Keratinocyte (primary cell): ENCODE measurements around the gene TPI1. TPM values are rescaled to one million over a fixed set of nuclear protein-coding genes. Genes with fewer than 3 reads are reported as not detected.

Experiments used
- DNase-seq: peaks from one replicate; pipeline ENCODE4 v3.0.0-alpha.2; 2011; ENCODE audit warnings: low read depth, missing footprints, low spot score
- FAIRE-seq: peaks from 2 replicates; lab custom pipeline; 2011; peaks lifted over from hg19 to GRCh38; lab: Jason Lieb, UNC
- H2AFZ ChIP-seq: 2 replicates; pipeline ENCODE4 v1.6.0; 2012; ENCODE audit warnings: low read length, control low read depth, inconsistent platforms; ENCODE audit not compliant: control insufficient read depth
- H3K27ac ChIP-seq: 2 replicates; pipeline ENCODE4 v1.5.1; 2011; ENCODE audit warnings: low read length; ENCODE audit not compliant: control insufficient read depth, insufficient read depth
- H3K27me3 ChIP-seq: 3 replicates; pipeline ENCODE4 v1.6.0; 2011; ENCODE audit warnings: low read length; ENCODE audit not compliant: control insufficient read depth, insufficient read depth; ENCODE audit errors: extremely low read depth
- H3K36me3 ChIP-seq, 2 experiments: 2 replicates in 1 of 2; 3 replicates in 1 of 2; pipeline ENCODE4 v1.5.1; 2011; ENCODE audit warnings: low read length in 2 of 2, mild to moderate bottlenecking in 1 of 2; ENCODE audit not compliant: control insufficient read depth in 2 of 2, insufficient read depth in 2 of 2; ENCODE audit errors: extremely low read depth in 1 of 2
- H3K4me1 ChIP-seq: 3 replicates; pipeline ENCODE4 v1.5.1; 2011; ENCODE audit warnings: low read length; ENCODE audit not compliant: control insufficient read depth, insufficient read depth; ENCODE audit errors: extremely low read depth
- H3K4me2 ChIP-seq: 3 replicates; pipeline ENCODE4 v1.6.0; 2011; ENCODE audit warnings: low read depth, low read length; ENCODE audit not compliant: control insufficient read depth, insufficient read depth; ENCODE audit errors: extremely low read depth
- H3K4me3 ChIP-seq, 3 experiments: fragments of 200-600 bp in 1 of 3; sonication (generic) in 1 of 3; 2 replicates in 2 of 3; 3 replicates in 1 of 3; pipeline ENCODE4 v1.5.1; 2011 to 2016; ENCODE audit warnings: low read length in 3 of 3, mild to moderate bottlenecking in 3 of 3, control low read depth in 2 of 3, inconsistent platforms in 1 of 3, low read depth in 1 of 3, mixed read lengths in 1 of 3, mixed run types in 1 of 3, moderate library complexity in 1 of 3; ENCODE audit not compliant: control insufficient read depth in 2 of 3, insufficient read depth in 2 of 3; ENCODE audit errors: extremely low read depth in 1 of 3
- H3K79me2 ChIP-seq: 2 replicates; pipeline ENCODE4 v1.6.0; 2012; ENCODE audit warnings: low read length; ENCODE audit not compliant: control insufficient read depth, insufficient read depth
- H3K9ac ChIP-seq: 3 replicates; pipeline ENCODE4 v1.6.0; 2011; ENCODE audit warnings: low read length; ENCODE audit not compliant: control insufficient read depth, insufficient read depth; ENCODE audit errors: extremely low read depth
- H3K9me1 ChIP-seq: 3 replicates; pipeline ENCODE4 v1.6.0; 2011; ENCODE audit warnings: low read length; ENCODE audit not compliant: control insufficient read depth, insufficient read depth; ENCODE audit errors: extremely low read depth
- H3K9me3 ChIP-seq: 2 replicates; pipeline ENCODE4 v1.5.1; 2012; ENCODE audit warnings: low read depth, low read length; ENCODE audit not compliant: control insufficient read depth
- H4K20me1 ChIP-seq: 3 replicates; pipeline ENCODE4 v1.6.0; 2011; ENCODE audit warnings: low read length; ENCODE audit not compliant: control insufficient read depth, insufficient read depth; ENCODE audit errors: extremely low read depth
- EZH2 ChIP-seq: IDR thresholded peaks from one replicate; pipeline ENCODE4 v1.6.1; 2012; ENCODE audit warnings: inconsistent platforms, mild to moderate bottlenecking, low read length, moderate library complexity
- dilution Hi-C: fragments of 300-500 bp; cut with MboI; formaldehyde crosslinking; loops from one replicate; pipeline ENCODE4 v1.7.0; 2020; ENCODE audit warnings: low sequenced_read_pairs; ENCODE audit not compliant: extremely low pct_ligation_motif_present
- polyA plus RNA-seq, 5 experiments: library from polyadenylated mRNA; depleted of rRNA in 3 of 5; stranded (reverse) in 3 of 5; stranded (forward) in 1 of 5; unstranded in 1 of 5; fragments of >200 nt; gene quantifications; 1 replicate in 1 of 5; 2 replicates in 3 of 5; 3 replicates in 1 of 5; pipeline versions ENCODE4 v1.2.1 to v1.2.3, GENCODE V29; 2011 to 2012; ENCODE audit warnings: missing spikeins in 2 of 5, low read depth in 1 of 5, low replicate concordance in 1 of 5
- TF ChIP-seq, protein P1 (sequence below), 3 experiments: IDR thresholded peaks in 1 of 3; conservative IDR thresholded peaks in 1 of 3; optimal IDR thresholded peaks in 1 of 3; 2 replicates in 2 of 3; 3 replicates in 1 of 3; pipeline versions ENCODE3 to v1.5.1; 2011; ENCODE audit warnings: low read length in 3 of 3, mild to moderate bottlenecking in 3 of 3, moderate library complexity in 2 of 3, control low read depth in 1 of 3, inconsistent platforms in 1 of 3; ENCODE audit not compliant: insufficient read depth in 2 of 3; ENCODE audit errors: extremely low read depth in 1 of 3

Gene TPI1
- polyA plus RNA-seq, 1 donor (not counting 4 experiments of a cell fraction or from before 2014, with no cell fraction given), result 1,551 TPM

DNA sequence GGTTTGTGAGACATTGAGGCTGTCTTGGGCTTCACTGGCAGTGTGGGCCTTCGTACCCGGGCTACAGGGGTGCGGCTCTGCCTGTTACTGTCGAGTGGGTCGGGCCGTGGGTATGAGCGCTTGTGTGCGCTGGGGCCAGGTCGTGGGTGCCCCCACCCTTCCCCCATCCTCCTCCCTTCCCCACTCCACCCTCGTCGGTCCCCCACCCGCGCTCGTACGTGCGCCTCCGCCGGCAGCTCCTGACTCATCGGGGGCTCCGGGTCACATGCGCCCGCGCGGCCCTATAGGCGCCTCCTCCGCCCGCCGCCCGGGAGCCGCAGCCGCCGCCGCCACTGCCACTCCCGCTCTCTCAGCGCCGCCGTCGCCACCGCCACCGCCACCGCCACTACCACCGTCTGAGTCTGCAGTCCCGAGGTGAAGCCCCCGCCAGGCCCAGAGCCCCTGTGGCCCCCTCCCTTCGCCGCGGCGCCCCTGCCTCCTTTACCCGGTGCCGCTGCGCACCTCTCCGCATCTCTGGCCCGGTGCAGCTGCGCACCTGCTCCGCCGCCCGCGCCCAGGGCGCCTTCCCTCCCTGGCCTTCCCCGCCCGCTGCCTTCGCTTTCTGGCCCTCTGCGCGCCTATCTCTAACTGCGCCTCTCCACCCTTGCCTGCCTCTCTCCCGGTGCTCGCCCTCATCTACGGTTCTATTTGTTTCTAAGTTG, 47.1 kb downstream of the TPI1 start, which contains the start of gene ENO2:
Gene ENO2 (plus strand): TSS at position 335 of the 701 bp plus-strand sequence. CDS start 1,253 bp downstream, outside the sequence.
- Histone ChIP-seq H3K9me3 (no peaks in the 10 kb centered on the region), H3K9me1 (no peaks in the 10 kb centered on the region), H4K20me1 (no peaks in the 10 kb centered on the region), H3K4me3 (peak within 1 kb of the TSS; percentile 38 to 56 (median 47)), H3K4me2 (peak within 1 kb of the TSS; percentile 62), H3K36me3 (no peaks in the 10 kb centered on the region), H3K9ac (no peak within 1 kb of the TSS), H2AFZ (peak within 1 kb of the TSS; percentile 38), H3K4me1 (peaks cover 2% of the 10 kb centered on the region), H3K27ac (no peak within 1 kb of the TSS), H3K27me3 (peaks cover 16% of the 10 kb centered on the region), H3K79me2 (no peaks in the 10 kb centered on the region)
- FAIRE-seq (no peak), DNase-seq (no peak)
- dilution Hi-C loops, result no loop called here
- no peak for TF ChIP-seq EZH2
- TF ChIP-seq, protein P1, sequence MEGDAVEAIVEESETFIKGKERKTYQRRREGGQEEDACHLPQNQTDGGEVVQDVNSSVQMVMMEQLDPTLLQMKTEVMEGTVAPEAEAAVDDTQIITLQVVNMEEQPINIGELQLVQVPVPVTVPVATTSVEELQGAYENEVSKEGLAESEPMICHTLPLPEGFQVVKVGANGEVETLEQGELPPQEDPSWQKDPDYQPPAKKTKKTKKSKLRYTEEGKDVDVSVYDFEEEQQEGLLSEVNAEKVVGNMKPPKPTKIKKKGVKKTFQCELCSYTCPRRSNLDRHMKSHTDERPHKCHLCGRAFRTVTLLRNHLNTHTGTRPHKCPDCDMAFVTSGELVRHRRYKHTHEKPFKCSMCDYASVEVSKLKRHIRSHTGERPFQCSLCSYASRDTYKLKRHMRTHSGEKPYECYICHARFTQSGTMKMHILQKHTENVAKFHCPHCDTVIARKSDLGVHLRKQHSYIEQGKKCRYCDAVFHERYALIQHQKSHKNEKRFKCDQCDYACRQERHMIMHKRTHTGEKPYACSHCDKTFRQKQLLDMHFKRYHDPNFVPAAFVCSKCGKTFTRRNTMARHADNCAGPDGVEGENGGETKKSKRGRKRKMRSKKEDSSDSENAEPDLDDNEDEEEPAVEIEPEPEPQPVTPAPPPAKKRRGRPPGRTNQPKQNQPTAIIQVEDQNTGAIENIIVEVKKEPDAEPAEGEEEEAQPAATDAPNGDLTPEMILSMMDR (optimal IDR thresholded peaks at IDR 0.05 in 1 of 3, IDR thresholded peaks at IDR 0.05 in 1 of 3, conservative IDR thresholded peaks at IDR 0.05 in 1 of 3; ENCODE audit: extremely low read depth in 1 of 3, insufficient read depth in 2 of 3, low read length in 3 of 3), result no peak

DNA sequence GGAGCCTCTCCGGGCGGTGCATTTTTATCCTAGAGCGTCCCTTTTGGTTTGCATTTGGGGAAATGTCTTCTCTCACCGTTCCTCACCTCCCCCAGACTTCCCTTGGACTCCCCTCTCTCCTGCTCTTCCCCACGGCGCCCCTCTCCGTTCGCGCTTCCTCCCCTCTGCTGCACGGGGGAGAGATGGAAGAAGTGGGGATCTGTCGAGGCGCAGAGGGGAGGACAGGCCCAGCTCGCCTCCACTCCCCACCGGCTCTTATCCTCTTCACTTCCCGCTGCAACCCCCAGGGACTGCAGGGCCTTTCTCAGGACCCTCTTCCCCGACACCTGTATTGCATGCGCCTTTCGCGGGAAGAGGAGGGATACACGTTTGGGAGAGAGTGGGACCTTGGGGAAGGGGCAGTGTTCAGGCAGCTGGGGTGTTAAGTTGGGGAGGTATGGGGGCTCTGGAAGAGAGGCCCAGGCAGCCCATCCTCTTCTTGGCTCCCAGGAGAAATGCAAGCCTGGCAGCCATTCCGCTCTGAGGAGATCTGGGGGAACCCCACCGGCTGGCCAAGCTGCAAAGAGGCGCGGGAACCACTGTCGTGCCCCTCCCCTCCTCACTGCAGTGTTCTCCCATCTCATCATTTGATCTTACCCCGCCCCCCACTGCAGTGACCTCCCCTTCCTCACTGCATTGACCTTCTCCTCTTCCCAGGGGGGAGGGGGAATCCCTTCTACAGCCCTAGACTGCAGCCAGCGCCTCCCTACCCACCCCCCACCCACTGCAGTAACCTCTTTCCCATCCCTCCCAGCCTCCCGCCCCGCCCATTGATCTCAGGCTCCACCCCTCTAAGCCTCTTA, 47.8 kb downstream of the TPI1 start:
- H3K4me2 ChIP-seq, result peak overlapping the region; percentile 62
- no peaks in the 10 kb centered on the region for H3K9me3 ChIP-seq
- peaks cover 9% of the 10 kb centered on the region for H3K4me1 ChIP-seq
- no peaks in the 10 kb centered on the region for H3K79me2 ChIP-seq
- FAIRE-seq, result no peak
- H3K27me3 ChIP-seq, result peaks cover 16% of the 10 kb centered on the region
- no peaks in the 10 kb centered on the region for H4K20me1 ChIP-seq
- H3K9ac ChIP-seq, result no peak overlapping the region
- TF ChIP-seq, protein P1 (optimal IDR thresholded peaks at IDR 0.05 in 1 of 3, IDR thresholded peaks at IDR 0.05 in 1 of 3, conservative IDR thresholded peaks at IDR 0.05 in 1 of 3; ENCODE audit: extremely low read depth in 1 of 3, insufficient read depth in 2 of 3, low read length in 3 of 3), result no peak
- no peak for TF ChIP-seq EZH2
- DNase-seq, result no peak
- H3K9me1 ChIP-seq, result peaks cover 2% of the 10 kb centered on the region
- H3K36me3 ChIP-seq, result no peaks in the 10 kb centered on the region
- H3K4me3 ChIP-seq, result peak overlapping the region; percentile 38 to 56 (median 47)
- H3K27ac ChIP-seq, result no peak overlapping the region
- dilution Hi-C loops, result no loop called here
- peak overlapping the region; percentile 38 for H2AFZ ChIP-seq
